ENCODE results near the gene GALNT10.

GALNT10 gene

GRCh38 chr5:154238776-154239481 lies 48.4 kb downstream of the GALNT10 start:
- POLR2A ChIA-PET: no interaction called here
- no peak for TF ChIP-seq CTBP1 (IDR thresholded peaks at IDR 0.05; ENCODE audit: borderline replicate concordance)
- no peak for TF ChIP-seq BHLHE40 (IDR thresholded peaks at IDR 0.05; ENCODE audit: borderline replicate concordance)
- no peak for TF ChIP-seq ELF4 (IDR thresholded peaks at IDR 0.05)
- TF ChIP-seq ARNT (IDR thresholded peaks at IDR 0.05): no peak
- no peak for TF ChIP-seq PKNOX1 (IDR thresholded peaks at IDR 0.05)
- no peak for TF ChIP-seq FOXM1 (IDR thresholded peaks at IDR 0.05; ENCODE audit: borderline replicate concordance)
- no peak for TF ChIP-seq FOXK2 (IDR thresholded peaks at IDR 0.05)
- TF ChIP-seq ZNF384 (IDR thresholded peaks at IDR 0.05): no peak
- CTCF ChIA-PET: no interaction called here
- no peak for DNase-seq (ENCODE audit: extremely low spot score)

- ChIA-PET POLR2A (no interaction called here), CTCF (no interaction called here)
- no peak for DNase-seq (ENCODE audit: extremely low spot score)
- TF ChIP-seq ZNF384 (IDR thresholded peaks at IDR 0.05) (no peak), BHLHE40 (IDR thresholded peaks at IDR 0.05; ENCODE audit: borderline replicate concordance) (no peak), PKNOX1 (IDR thresholded peaks at IDR 0.05) (no peak), SUZ12 (IDR thresholded peaks at IDR 0.05) (no peak), CTBP1 (IDR thresholded peaks at IDR 0.05; ENCODE audit: borderline replicate concordance) (no peak), LEF1 (IDR thresholded peaks at IDR 0.05; ENCODE audit: borderline replicate concordance) (no peak), SP1 (IDR thresholded peaks at IDR 0.05) (no peak), NFRKB (IDR thresholded peaks at IDR 0.05) (no peak), FOXA1 (IDR thresholded peaks at IDR 0.05) (no peak), ARNT (IDR thresholded peaks at IDR 0.05) (no peak), FOXM1 (IDR thresholded peaks at IDR 0.05; ENCODE audit: borderline replicate concordance) (no peak), TARDBP (IDR thresholded peaks at IDR 0.05) (no peak), ELF4 (IDR thresholded peaks at IDR 0.05) (no peak), HDGF (IDR thresholded peaks at IDR 0.05; ENCODE audit: borderline replicate concordance) (no peak), FOXK2 (IDR thresholded peaks at IDR 0.05) (no peak), L3MBTL2 (conservative IDR thresholded peaks at IDR 0.05) (no peak)
Observed at GRCh38 chr5:154240595-154240994, 50.1 kb downstream of the GALNT10 start.

- ChIA-PET POLR2A (no interaction called here), CTCF (no interaction called here)
- TF ChIP-seq FOXM1 (IDR thresholded peaks at IDR 0.05; ENCODE audit: borderline replicate concordance) (no peak), SP1 (IDR thresholded peaks at IDR 0.05) (no peak), LEF1 (IDR thresholded peaks at IDR 0.05; ENCODE audit: borderline replicate concordance) (no peak), BHLHE40 (IDR thresholded peaks at IDR 0.05; ENCODE audit: borderline replicate concordance) (no peak), NFRKB (IDR thresholded peaks at IDR 0.05) (no peak), SUZ12 (IDR thresholded peaks at IDR 0.05) (no peak)
- DNase-seq (ENCODE audit: extremely low spot score): no peak
Observed at GRCh38 chr5:154241021-154241420, 50.5 kb downstream of the GALNT10 start.

GRCh38 chr5:154242442-154242841 lies 51.9 kb downstream of the GALNT10 start:
- POLR2A ChIA-PET: no interaction called here
- no peak for TF ChIP-seq L3MBTL2 (conservative IDR thresholded peaks at IDR 0.05)
- TF ChIP-seq ZNF384 (IDR thresholded peaks at IDR 0.05): no peak
- TF ChIP-seq NFRKB (IDR thresholded peaks at IDR 0.05): no peak
- no peak for TF ChIP-seq FOXA1 (IDR thresholded peaks at IDR 0.05)
- TF ChIP-seq BHLHE40 (IDR thresholded peaks at IDR 0.05; ENCODE audit: borderline replicate concordance): no peak
- no peak for TF ChIP-seq CTBP1 (IDR thresholded peaks at IDR 0.05; ENCODE audit: borderline replicate concordance)
- TF ChIP-seq SUZ12 (IDR thresholded peaks at IDR 0.05): no peak
- no peak for TF ChIP-seq PKNOX1 (IDR thresholded peaks at IDR 0.05)
- no peak for TF ChIP-seq LEF1 (IDR thresholded peaks at IDR 0.05; ENCODE audit: borderline replicate concordance)
- TF ChIP-seq FOXK2 (IDR thresholded peaks at IDR 0.05): no peak
- TF ChIP-seq FOXM1 (IDR thresholded peaks at IDR 0.05; ENCODE audit: borderline replicate concordance): no peak

GRCh38 chr5:154242964-154243376 lies 52.4 kb downstream of the GALNT10 start:
- DNase-seq (ENCODE audit: extremely low spot score): no peak
- POLR2A ChIA-PET: no interaction called here
- CTCF ChIA-PET: no interaction called here
- TF ChIP-seq FOXK2 (IDR thresholded peaks at IDR 0.05) (no peak), ZNF384 (IDR thresholded peaks at IDR 0.05) (no peak), FOXA1 (IDR thresholded peaks at IDR 0.05) (no peak), FOXM1 (IDR thresholded peaks at IDR 0.05; ENCODE audit: borderline replicate concordance) (no peak), TARDBP (IDR thresholded peaks at IDR 0.05) (no peak), SUZ12 (IDR thresholded peaks at IDR 0.05) (no peak), HDGF (IDR thresholded peaks at IDR 0.05; ENCODE audit: borderline replicate concordance) (no peak), SP1 (IDR thresholded peaks at IDR 0.05) (no peak), ARNT (IDR thresholded peaks at IDR 0.05) (no peak), LEF1 (IDR thresholded peaks at IDR 0.05; ENCODE audit: borderline replicate concordance) (no peak)

More at GRCh38 chr5:154242442-154242841, 51.9 kb downstream of the GALNT10 start:
- CTCF ChIA-PET: no interaction called here
- DNase-seq (ENCODE audit: extremely low spot score): no peak

GRCh38 chr5:154243736-154244135 lies 53.2 kb downstream of the GALNT10 start:
- ChIA-PET CTCF (no interaction called here), POLR2A (no interaction called here)
- no peak for DNase-seq (ENCODE audit: extremely low spot score)
- TF ChIP-seq LEF1 (IDR thresholded peaks at IDR 0.05; ENCODE audit: borderline replicate concordance): no peak
- TF ChIP-seq ELF4 (IDR thresholded peaks at IDR 0.05): no peak
- TF ChIP-seq NFRKB (IDR thresholded peaks at IDR 0.05): no peak
- TF ChIP-seq FOXK2 (IDR thresholded peaks at IDR 0.05): no peak
- TF ChIP-seq FOXA1 (IDR thresholded peaks at IDR 0.05): no peak
- TF ChIP-seq BHLHE40 (IDR thresholded peaks at IDR 0.05; ENCODE audit: borderline replicate concordance): no peak
- TF ChIP-seq SUZ12 (IDR thresholded peaks at IDR 0.05): no peak
